SK-N-SH treated with all-trans-retinoic acid at 6 μM for 48 hours (cell line): Measurements from ENCODE around the gene ABCD3.

Experiments
- ATAC-seq: fragments of 200-7000 bp; cut with Tn5 transposase; 3 replicates; pipeline ENCODE4 v1.9.1; 2020; ENCODE audit warnings: mild to moderate bottlenecking, moderate library complexity
- ARNTL ChIP-seq: fragments of 450-650 bp; formaldehyde crosslinking; IDR thresholded peaks from 2 replicates; pipeline ENCODE4 v1.5.0; 2020; ENCODE audit warnings: low read depth, mild to moderate bottlenecking, moderate library complexity, borderline replicate concordance
- BACH2 ChIP-seq: fragments of 250-450 bp; sonication (Bioruptor Pico); IDR thresholded peaks from 2 replicates; pipeline ENCODE4 v1.9.0; 2021; ENCODE audit warnings: mild to moderate bottlenecking, borderline replicate concordance
- CREB5 ChIP-seq: fragments of 250-450 bp; sonication (Bioruptor Pico); IDR thresholded peaks from 2 replicates; pipeline ENCODE4 v1.5.1; 2020; ENCODE audit warnings: low read depth, mild to moderate bottlenecking, moderate library complexity
- CSDC2 ChIP-seq: fragments of 250-450 bp; sonication (Bioruptor Pico); IDR thresholded peaks from 2 replicates; pipeline ENCODE4 v1.5.0; 2020; ENCODE audit warnings: mild to moderate bottlenecking, moderate library complexity
- CSRNP3 ChIP-seq: fragments of 250-450 bp; sonication (Bioruptor Pico); IDR thresholded peaks from 2 replicates; pipeline ENCODE4 v1.5.1; 2021; ENCODE audit warnings: mild to moderate bottlenecking, moderate library complexity
- ESRRG ChIP-seq: fragments of 250-450 bp; sonication (Bioruptor Pico); IDR thresholded peaks from 2 replicates; pipeline ENCODE4 v1.6.1; 2021; ENCODE audit warnings: mild to moderate bottlenecking
- GLIS3 ChIP-seq: fragments of 250-450 bp; sonication (Bioruptor Pico); IDR thresholded peaks from 2 replicates; pipeline ENCODE4 v1.5.0; 2020; ENCODE audit warnings: mild to moderate bottlenecking, moderate library complexity
- OSR1 ChIP-seq: fragments of 250-450 bp; sonication (Bioruptor Pico); IDR thresholded peaks from 2 replicates; pipeline ENCODE4 v1.8.0; 2022; ENCODE audit warnings: moderate library complexity, mild to moderate bottlenecking, inconsistent platforms
- PATZ1 ChIP-seq: fragments of 250-450 bp; sonication (Bioruptor Pico); IDR thresholded peaks from 2 replicates; pipeline ENCODE4 v1.8.0; 2020; ENCODE audit warnings: mild to moderate bottlenecking, moderate library complexity, borderline replicate concordance
- POU6F1 ChIP-seq: fragments of 250-450 bp; sonication (Bioruptor Pico); IDR thresholded peaks from 2 replicates; pipeline ENCODE4 v1.8.0; 2021; ENCODE audit warnings: low read depth, mild to moderate bottlenecking, moderate library complexity, borderline replicate concordance
- PPARA ChIP-seq: fragments of 250-450 bp; sonication (Bioruptor Pico); IDR thresholded peaks from 2 replicates; pipeline ENCODE4 v1.5.0; 2020; ENCODE audit warnings: mild to moderate bottlenecking, borderline replicate concordance
- RARB ChIP-seq: fragments of 250-450 bp; sonication (Bioruptor Pico); IDR thresholded peaks from 2 replicates; pipeline ENCODE4 v1.8.0; 2021; ENCODE audit warnings: mild to moderate bottlenecking, moderate library complexity
- SNAI2 ChIP-seq: fragments of 250-450 bp; sonication (Bioruptor Pico); IDR thresholded peaks from 2 replicates; pipeline ENCODE4 v1.5.0; 2020; ENCODE audit warnings: mild to moderate bottlenecking, moderate library complexity
- TCF4 ChIP-seq: fragments of 250-450 bp; sonication (Bioruptor Pico); IDR thresholded peaks from 2 replicates; pipeline ENCODE4 v1.8.0; 2021; ENCODE audit warnings: mild to moderate bottlenecking, moderate library complexity, borderline replicate concordance
- TOX ChIP-seq: fragments of 250-450 bp; sonication (Bioruptor Pico); IDR thresholded peaks from 2 replicates; pipeline ENCODE4 v1.8.0; 2021; ENCODE audit warnings: mild to moderate bottlenecking, moderate library complexity, borderline replicate concordance
- TSHZ2 ChIP-seq: fragments of 250-450 bp; sonication (Bioruptor Pico); IDR thresholded peaks from 2 replicates; pipeline ENCODE4 v1.5.0; 2020; ENCODE audit warnings: mild to moderate bottlenecking, moderate library complexity
- ZC3H10 ChIP-seq: fragments of 250-450 bp; sonication (Bioruptor Pico); IDR thresholded peaks from 2 replicates; pipeline ENCODE4 v1.5.1; 2021; ENCODE audit warnings: mild to moderate bottlenecking, moderate library complexity
- ZFP30 ChIP-seq: fragments of 450-650 bp; formaldehyde crosslinking; IDR thresholded peaks from 2 replicates; pipeline ENCODE4 v1.5.0; 2022; ENCODE audit warnings: mild to moderate bottlenecking, moderate library complexity
- ZNF70 ChIP-seq: fragments of 450-650 bp; formaldehyde crosslinking; IDR thresholded peaks from 2 replicates; pipeline ENCODE4 v1.5.0; 2020; ENCODE audit warnings: mild to moderate bottlenecking, moderate library complexity
- ZNF8 ChIP-seq: fragments of 450-650 bp; formaldehyde crosslinking; IDR thresholded peaks from 2 replicates; pipeline ENCODE4 v1.5.0; 2020; ENCODE audit warnings: mild to moderate bottlenecking, moderate library complexity

The ABCD3 gene

GRCh38 chr1:94434365-94435045 is 16.3 kb downstream of the ABCD3 start:
- TF ChIP-seq SNAI2 (CRISPR knock-in tag), result no peak
- no peak for TF ChIP-seq ESRRG (CRISPR knock-in tag)
- TF ChIP-seq TSHZ2, result no peak
- no peak for TF ChIP-seq ARNTL (CRISPR knock-in tag)
- TF ChIP-seq POU6F1 (CRISPR knock-in tag), result no peak
- no peak for TF ChIP-seq RARB (CRISPR knock-in tag)
- TF ChIP-seq ZC3H10, result no peak
- no peak for TF ChIP-seq BACH2
- no peak for TF ChIP-seq PPARA
- no peak for ATAC-seq

- TF ChIP-seq SNAI2 (CRISPR knock-in tag), result no peak
- no peak for TF ChIP-seq POU6F1 (CRISPR knock-in tag)
- no peak for TF ChIP-seq ESRRG (CRISPR knock-in tag)
- TF ChIP-seq TCF4 (CRISPR knock-in tag), result no peak
- no peak for TF ChIP-seq CSDC2
- TF ChIP-seq BACH2, result no peak
- TF ChIP-seq TSHZ2, result no peak
- no peak for TF ChIP-seq CREB5 (CRISPR knock-in tag)
- TF ChIP-seq OSR1 (CRISPR knock-in tag), result no peak
- no peak for TF ChIP-seq ZFP30 (CRISPR knock-in tag)
- TF ChIP-seq ZC3H10, result no peak
- TF ChIP-seq, all 23 proteins: peak for 0
Observed at GRCh38 chr1:94438692-94439276, 20.6 kb downstream of the ABCD3 start.

GRCh38 chr1:94440088-94440487 is 21.9 kb downstream of the ABCD3 start:
- no peak for ATAC-seq
- TF ChIP-seq ARNTL (CRISPR knock-in tag) (no peak), OSR1 (CRISPR knock-in tag) (no peak), ZFP30 (CRISPR knock-in tag) (no peak), CREB5 (CRISPR knock-in tag) (no peak), PPARA (no peak), CSDC2 (no peak), ZNF8 (CRISPR knock-in tag) (no peak), GLIS3 (CRISPR knock-in tag) (no peak), ESRRG (CRISPR knock-in tag) (no peak), CSRNP3 (CRISPR knock-in tag) (no peak), SNAI2 (CRISPR knock-in tag) (no peak), ZNF70 (CRISPR knock-in tag) (no peak), TCF4 (CRISPR knock-in tag) (no peak), PATZ1 (no peak), BACH2 (no peak), ZC3H10 (no peak), TOX (no peak)

More at GRCh38 chr1:94438692-94439276, 20.6 kb downstream of the ABCD3 start:
- no peak for ATAC-seq
